Lung (tissue), 12 donors: ENCODE measurements around the gene KDM3A. TPM values are rescaled to one million over a fixed set of nuclear protein-coding genes. Genes with fewer than 3 reads are reported as not detected.

Experiments
- ATAC-seq: fragments of 200-7000 bp; cut with Tn5 transposase; one replicate; pipeline ENCODE4 v1.9.1; 2020; ENCODE audit warnings: moderate number of reproducible peaks; ENCODE audit not compliant: insufficient read depth, low FRiP score
- DNase-seq, 3 donors: peaks; one replicate each; pipeline ENCODE4 v3.0.0-alpha.2; 2013 to 2017
- H3K27ac ChIP-seq, 2 donors: one replicate each; pipeline ENCODE4 v1.5.1; 2013; ENCODE audit warnings: mild to moderate bottlenecking in 2 of 2, moderate library complexity in 2 of 2, control low read depth in 1 of 2, inconsistent platforms in 1 of 2, low read depth in 1 of 2, low read length in 1 of 2
- H3K27me3 ChIP-seq, 3 donors: one replicate each; pipeline ENCODE4 v1.5.1; 2013; ENCODE audit warnings: low read length in 2 of 3; ENCODE audit not compliant: control insufficient read depth in 3 of 3, insufficient read depth in 3 of 3
- H3K36me3 ChIP-seq, 4 donors: one replicate each; pipeline ENCODE4 v1.5.1; 2013; ENCODE audit warnings: low read length in 4 of 4, mild to moderate bottlenecking in 1 of 4, moderate library complexity in 1 of 4; ENCODE audit not compliant: control insufficient read depth in 4 of 4, insufficient read depth in 4 of 4
- H3K4me1 ChIP-seq, 5 donors: one replicate each; pipeline ENCODE4 v1.5.1; 2013; ENCODE audit warnings: low read length in 5 of 5, mild to moderate bottlenecking in 2 of 5, moderate library complexity in 1 of 5; ENCODE audit not compliant: control insufficient read depth in 5 of 5, insufficient read depth in 5 of 5
- H3K4me3 ChIP-seq: one replicate; pipeline ENCODE4 v1.5.1; 2013; ENCODE audit warnings: mild to moderate bottlenecking, control low read depth, moderate library complexity
- H3K9ac ChIP-seq, 2 donors: one replicate each; pipeline ENCODE4 v1.5.1; 2013; ENCODE audit warnings: low read length in 2 of 2, control low read depth in 1 of 2; ENCODE audit not compliant: insufficient read depth in 1 of 2
- H3K9me3 ChIP-seq, 4 donors: one replicate each; pipeline ENCODE4 v1.5.1; 2013; ENCODE audit warnings: low read length in 3 of 4, mild to moderate bottlenecking in 1 of 4, moderate library complexity in 1 of 4; ENCODE audit not compliant: control insufficient read depth in 4 of 4, insufficient read depth in 3 of 4
- WGBS, 2 donors: extraction: QIAGEN DNeasy Blood & Tissue Kit; methylation state at CpG; one replicate each; pipeline ENCODE4 v1.1.7; 2013; 5-methylcytosine and 5-hydroxymethylcytosine counted together
- polyA plus RNA-seq, 2 donors: library from polyadenylated mRNA; stranded (reverse); fragments of 200-250 nt; gene quantifications; one replicate each; pipeline ENCODE4 v1.2.1, GENCODE V29; 2013
- total RNA-seq, 2 donors: library from RNA; depleted of rRNA in 1 of 2; stranded (reverse); fragments of >200 nt in 1 of 2; gene quantifications; one replicate each; pipeline ENCODE4 v1.2.1, GENCODE V29; 2014 to 2021
- TF ChIP-seq, protein P1 (sequence below): IDR thresholded peaks from 2 replicates; pipeline ENCODE4 v1.5.1; 2012; ENCODE audit warnings: mild to moderate bottlenecking; ENCODE audit errors: control extremely low read depth, extremely low read depth
- donor health status: control.
- donor health status: control.
- donor health status: Bipolar disorder and iron deficiency.
- donor health status: healthy.
- donor health status: DM: yes; HTN: yes; CAD: no.

The KDM3A gene
- total and polyA plus RNA-seq, 4 donors: 17.5 to 130 (median 27.9) TPM

- DNase-seq (no peak), ATAC-seq (no peak)
- TF ChIP-seq, protein P1, sequence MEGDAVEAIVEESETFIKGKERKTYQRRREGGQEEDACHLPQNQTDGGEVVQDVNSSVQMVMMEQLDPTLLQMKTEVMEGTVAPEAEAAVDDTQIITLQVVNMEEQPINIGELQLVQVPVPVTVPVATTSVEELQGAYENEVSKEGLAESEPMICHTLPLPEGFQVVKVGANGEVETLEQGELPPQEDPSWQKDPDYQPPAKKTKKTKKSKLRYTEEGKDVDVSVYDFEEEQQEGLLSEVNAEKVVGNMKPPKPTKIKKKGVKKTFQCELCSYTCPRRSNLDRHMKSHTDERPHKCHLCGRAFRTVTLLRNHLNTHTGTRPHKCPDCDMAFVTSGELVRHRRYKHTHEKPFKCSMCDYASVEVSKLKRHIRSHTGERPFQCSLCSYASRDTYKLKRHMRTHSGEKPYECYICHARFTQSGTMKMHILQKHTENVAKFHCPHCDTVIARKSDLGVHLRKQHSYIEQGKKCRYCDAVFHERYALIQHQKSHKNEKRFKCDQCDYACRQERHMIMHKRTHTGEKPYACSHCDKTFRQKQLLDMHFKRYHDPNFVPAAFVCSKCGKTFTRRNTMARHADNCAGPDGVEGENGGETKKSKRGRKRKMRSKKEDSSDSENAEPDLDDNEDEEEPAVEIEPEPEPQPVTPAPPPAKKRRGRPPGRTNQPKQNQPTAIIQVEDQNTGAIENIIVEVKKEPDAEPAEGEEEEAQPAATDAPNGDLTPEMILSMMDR: no peak
- Histone ChIP-seq H3K36me3 (no peaks in the 10 kb centered on the region), H3K9ac (no peak overlapping the region), H3K4me3 (no peak overlapping the region), H3K9me3 (peaks cover 0 to 2% (median 0%) of the 10 kb centered on the region in 4 donors), H3K27me3 (peaks cover 0 to 2% (median 0%) of the 10 kb centered on the region in 3 donors), H3K27ac (no peak overlapping the region), H3K4me1 (no peaks in the 10 kb centered on the region)
These were observed 6.9 kb upstream of the KDM3A start for GRCh38 chr2:86434290-86434689.

- Histone ChIP-seq H3K36me3 (peaks cover 0 to 3% (median 0%) of the 10 kb centered on the region in 4 donors), H3K4me3 (no peak overlapping the region)
- 95 to 98% methylated on average over 4 of the region's 4 CpGs for WGBS, 2 donors
These were observed 5.6 kb upstream of the KDM3A start for GRCh38 chr2:86435531-86435930.

GRCh38 chr2:86436328-86436727 is 4.8 kb upstream of the KDM3A start:
- no peak for ATAC-seq
- DNase-seq: no peak
- peaks cover 0 to 2% (median 0%) of the 10 kb centered on the region in 3 donors for H3K27me3 ChIP-seq
- H3K4me1 ChIP-seq: no peaks in the 10 kb centered on the region
- H3K9ac ChIP-seq: no peak overlapping the region
- peaks cover 0 to 5% (median 1%) of the 10 kb centered on the region in 4 donors for H3K9me3 ChIP-seq
- peaks cover 0 to 3% (median 0%) of the 10 kb centered on the region in 4 donors for H3K36me3 ChIP-seq
- H3K27ac ChIP-seq: no peak overlapping the region
- TF ChIP-seq, protein P1: no peak
- H3K4me3 ChIP-seq: no peak overlapping the region

More at GRCh38 chr2:86435531-86435930, 5.6 kb upstream of the KDM3A start:
- H3K9me3 ChIP-seq: peaks cover 0 to 5% (median 0%) of the 10 kb centered on the region in 4 donors
- no peak overlapping the region for H3K9ac ChIP-seq
- no peaks in the 10 kb centered on the region for H3K4me1 ChIP-seq
- ATAC-seq (no peak), DNase-seq (no peak)
- H3K27me3 ChIP-seq: peaks cover 0 to 2% (median 0%) of the 10 kb centered on the region in 3 donors
- TF ChIP-seq, protein P1: no peak
- no peak overlapping the region for H3K27ac ChIP-seq
